ENCODE results near the gene RALGPS1.

The RALGPS1 gene

GRCh38 chr9:126883636-126884035 lies 30.9 kb upstream of the RALGPS1 start:
- DNase-seq (ENCODE audit: low spot score) = no peak
- TF ChIP-seq, protein P1, sequence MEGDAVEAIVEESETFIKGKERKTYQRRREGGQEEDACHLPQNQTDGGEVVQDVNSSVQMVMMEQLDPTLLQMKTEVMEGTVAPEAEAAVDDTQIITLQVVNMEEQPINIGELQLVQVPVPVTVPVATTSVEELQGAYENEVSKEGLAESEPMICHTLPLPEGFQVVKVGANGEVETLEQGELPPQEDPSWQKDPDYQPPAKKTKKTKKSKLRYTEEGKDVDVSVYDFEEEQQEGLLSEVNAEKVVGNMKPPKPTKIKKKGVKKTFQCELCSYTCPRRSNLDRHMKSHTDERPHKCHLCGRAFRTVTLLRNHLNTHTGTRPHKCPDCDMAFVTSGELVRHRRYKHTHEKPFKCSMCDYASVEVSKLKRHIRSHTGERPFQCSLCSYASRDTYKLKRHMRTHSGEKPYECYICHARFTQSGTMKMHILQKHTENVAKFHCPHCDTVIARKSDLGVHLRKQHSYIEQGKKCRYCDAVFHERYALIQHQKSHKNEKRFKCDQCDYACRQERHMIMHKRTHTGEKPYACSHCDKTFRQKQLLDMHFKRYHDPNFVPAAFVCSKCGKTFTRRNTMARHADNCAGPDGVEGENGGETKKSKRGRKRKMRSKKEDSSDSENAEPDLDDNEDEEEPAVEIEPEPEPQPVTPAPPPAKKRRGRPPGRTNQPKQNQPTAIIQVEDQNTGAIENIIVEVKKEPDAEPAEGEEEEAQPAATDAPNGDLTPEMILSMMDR (IDR thresholded peaks at IDR 0.05; ENCODE audit: extremely low read depth, insufficient read depth, missing control alignments) = no peak
- in situ Hi-C loops (cut with MboI; ENCODE audit: low pct_unique_long_range_greater_than_20kb, low sequenced_read_pairs, unreplicated experiment) = no loop called here

DNA sequence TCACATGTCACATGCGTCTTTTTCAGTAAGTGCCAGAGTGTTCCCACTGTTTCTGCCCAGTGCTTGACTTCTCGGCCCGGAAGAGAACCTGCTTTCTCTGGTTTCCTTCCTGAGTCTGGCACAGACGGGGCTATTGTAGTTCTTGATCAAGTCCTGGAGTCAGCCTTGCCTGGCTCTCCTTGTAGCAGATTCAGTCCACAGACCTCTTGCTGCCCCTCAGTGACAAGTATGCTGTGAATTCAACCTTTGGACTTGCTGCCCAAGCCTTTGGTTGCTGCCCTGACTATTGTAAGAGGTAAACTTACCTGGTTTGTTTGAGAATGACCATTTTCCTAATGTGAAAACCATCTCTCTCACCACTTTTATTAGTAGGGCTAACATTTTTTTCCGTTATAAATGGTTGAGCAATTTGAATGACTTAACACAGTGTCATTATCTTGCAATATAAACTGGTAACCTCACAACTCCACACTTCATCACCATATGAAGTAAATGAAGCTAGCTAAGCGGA lies 29.4 kb upstream of the RALGPS1 start:
- TF ChIP-seq, protein P1 (IDR thresholded peaks at IDR 0.05; ENCODE audit: extremely low read depth, insufficient read depth, missing control alignments) = no peak
- DNase-seq (ENCODE audit: low spot score) = no peak
- in situ Hi-C loops (cut with MboI; ENCODE audit: low pct_unique_long_range_greater_than_20kb, low sequenced_read_pairs, unreplicated experiment) = no loop called here

GRCh38 chr9:126886034-126886822 lies 28.4 kb upstream of the RALGPS1 start:
- TF ChIP-seq, protein P1 (IDR thresholded peaks at IDR 0.05; ENCODE audit: extremely low read depth, insufficient read depth, missing control alignments) = no peak
- in situ Hi-C loops (cut with MboI; ENCODE audit: low pct_unique_long_range_greater_than_20kb, low sequenced_read_pairs, unreplicated experiment) = no loop called here
- DNase-seq (ENCODE audit: low spot score) = no peak

DNA sequence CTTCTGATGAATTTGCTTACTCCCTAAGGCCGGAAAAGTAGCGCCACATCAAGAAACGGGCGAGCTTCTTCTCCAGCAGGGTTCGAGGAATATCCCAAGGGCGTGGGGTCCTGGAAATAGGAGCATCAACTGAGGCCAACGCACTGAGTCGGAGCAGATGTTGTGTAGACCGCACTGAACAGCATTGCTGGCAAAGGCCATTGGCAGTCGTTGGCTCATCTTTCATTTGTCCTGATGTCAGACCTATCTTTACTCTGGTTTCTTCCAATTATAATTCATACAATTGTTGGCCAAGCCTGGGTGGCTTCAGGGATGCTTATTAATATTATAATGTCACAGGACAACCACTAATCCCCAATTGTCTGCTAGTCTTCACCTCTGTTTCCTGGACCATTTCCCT lies 27.7 kb upstream of the RALGPS1 start:
- TF ChIP-seq, protein P1 (IDR thresholded peaks at IDR 0.05; ENCODE audit: extremely low read depth, insufficient read depth, missing control alignments) = no peak
- no peak for DNase-seq (ENCODE audit: low spot score)
- in situ Hi-C loops (cut with MboI; ENCODE audit: low pct_unique_long_range_greater_than_20kb, low sequenced_read_pairs, unreplicated experiment) = no loop called here

DNA sequence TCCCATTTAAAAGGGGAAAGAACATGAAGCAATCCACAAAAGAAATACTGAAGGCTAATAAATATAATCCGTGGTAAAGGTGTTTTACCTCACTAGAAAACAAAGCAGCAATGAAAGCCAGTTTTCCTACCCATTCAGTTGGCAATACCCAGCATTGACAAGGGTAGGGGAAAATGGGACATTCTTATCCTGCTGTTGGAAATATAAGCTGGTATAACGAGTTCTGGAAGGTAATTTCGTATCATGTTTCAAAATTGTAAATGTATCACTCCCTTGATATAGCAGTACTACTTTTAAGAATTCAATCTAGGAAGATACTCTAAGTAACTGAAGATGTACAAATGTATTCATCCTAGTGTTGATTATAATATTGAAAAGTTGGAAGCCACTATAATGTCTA lies 22.9 kb upstream of the RALGPS1 start:
- no peak for DNase-seq (ENCODE audit: low spot score)
- in situ Hi-C loops (cut with MboI; ENCODE audit: low pct_unique_long_range_greater_than_20kb, low sequenced_read_pairs, unreplicated experiment) = no loop called here
- TF ChIP-seq, protein P1 (IDR thresholded peaks at IDR 0.05; ENCODE audit: extremely low read depth, insufficient read depth, missing control alignments) = no peak

- TF ChIP-seq, protein P1 (IDR thresholded peaks at IDR 0.05; ENCODE audit: extremely low read depth, insufficient read depth, missing control alignments) = no peak
- in situ Hi-C loops (cut with MboI; ENCODE audit: low pct_unique_long_range_greater_than_20kb, low sequenced_read_pairs, unreplicated experiment) = no loop called here
- no peak for DNase-seq (ENCODE audit: low spot score)
Observed at GRCh38 chr9:126893079-126893478, 21.5 kb upstream of the RALGPS1 start.
